H1 (cell line): ENCODE measurements around the gene UBD.

ENCODE experiments used
- EZH2 ChIP-seq: fragments of 200-600 bp; sonication (generic); IDR thresholded peaks from 2 replicates; pipeline ENCODE4 v1.7.1; 2012; ENCODE audit warnings: low read depth, mild to moderate bottlenecking, moderate library complexity, low read length, inconsistent platforms; ENCODE audit not compliant: severe bottlenecking
- KDM5A ChIP-seq: fragments of 200-600 bp; IDR thresholded peaks from 2 replicates; pipeline ENCODE4 v1.7.1; 2012; ENCODE audit warnings: mild to moderate bottlenecking, low read length, inconsistent platforms, mixed read lengths
- RBBP5 ChIP-seq: IDR thresholded peaks from 2 replicates; pipeline ENCODE4 v1.7.1; 2012; ENCODE audit warnings: low read depth, mild to moderate bottlenecking, inconsistent platforms, low read length, moderate library complexity, borderline replicate concordance
- RNF2 ChIP-seq: fragments of 200-900, 300-1000 bp; sonication (generic); IDR thresholded peaks from 2 replicates; pipeline ENCODE4 v1.7.1; 2016; ENCODE audit warnings: borderline replicate concordance, low read depth, mild to moderate bottlenecking, antibody characterized with exemption, low read length; ENCODE audit not compliant: poor library complexity, severe bottlenecking; ENCODE audit errors: missing control alignments
- SP1 ChIP-seq: IDR thresholded peaks from 2 replicates; pipeline ENCODE4 v1.6.1; 2011; ENCODE audit warnings: low read depth, low read length
- TF ChIP-seq, protein P1 (sequence below), 3 experiments: IDR thresholded peaks; 1 replicate in 2 of 3; 2 replicates in 1 of 3; pipeline versions ENCODE4 v1.5.1 to v1.6.1; 2011; ENCODE audit warnings: low read length in 3 of 3, mild to moderate bottlenecking in 3 of 3, inconsistent platforms in 2 of 3, low read depth in 1 of 3, moderate library complexity in 1 of 3; ENCODE audit not compliant: insufficient read depth in 1 of 3; ENCODE audit errors: control extremely low read depth in 1 of 3

GRCh38 chr6:29510202-29510601, 49.3 kb downstream of the UBD start:
- TF ChIP-seq RNF2 (no peak), SP1 (no peak), RBBP5 (no peak), EZH2 (no peak), KDM5A (no peak)
- TF ChIP-seq, protein P1, sequence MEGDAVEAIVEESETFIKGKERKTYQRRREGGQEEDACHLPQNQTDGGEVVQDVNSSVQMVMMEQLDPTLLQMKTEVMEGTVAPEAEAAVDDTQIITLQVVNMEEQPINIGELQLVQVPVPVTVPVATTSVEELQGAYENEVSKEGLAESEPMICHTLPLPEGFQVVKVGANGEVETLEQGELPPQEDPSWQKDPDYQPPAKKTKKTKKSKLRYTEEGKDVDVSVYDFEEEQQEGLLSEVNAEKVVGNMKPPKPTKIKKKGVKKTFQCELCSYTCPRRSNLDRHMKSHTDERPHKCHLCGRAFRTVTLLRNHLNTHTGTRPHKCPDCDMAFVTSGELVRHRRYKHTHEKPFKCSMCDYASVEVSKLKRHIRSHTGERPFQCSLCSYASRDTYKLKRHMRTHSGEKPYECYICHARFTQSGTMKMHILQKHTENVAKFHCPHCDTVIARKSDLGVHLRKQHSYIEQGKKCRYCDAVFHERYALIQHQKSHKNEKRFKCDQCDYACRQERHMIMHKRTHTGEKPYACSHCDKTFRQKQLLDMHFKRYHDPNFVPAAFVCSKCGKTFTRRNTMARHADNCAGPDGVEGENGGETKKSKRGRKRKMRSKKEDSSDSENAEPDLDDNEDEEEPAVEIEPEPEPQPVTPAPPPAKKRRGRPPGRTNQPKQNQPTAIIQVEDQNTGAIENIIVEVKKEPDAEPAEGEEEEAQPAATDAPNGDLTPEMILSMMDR (IDR thresholded peaks at IDR 0.05; ENCODE audit: control extremely low read depth in 1 of 3, insufficient read depth in 1 of 3, low read depth in 1 of 3, low read length in 3 of 3) = no peak
